Central memory CD4-positive, alpha-beta T cell (primary cell): ENCODE data around the gene AOPEP.

Experiments
- DNase-seq: peaks from one replicate; pipeline ENCODE4 v3.0.0; 2022

Gene AOPEP

GRCh38 chr9:95074632-95075031 is 348.1 kb downstream of the AOPEP start:
- no peak for DNase-seq

GRCh38 chr9:95075700-95076099 is 349.2 kb downstream of the AOPEP start:
- no peak for DNase-seq

- DNase-seq = no peak
These were observed 350.2 kb downstream of the AOPEP start for GRCh38 chr9:95076696-95077052.

GRCh38 chr9:95077053-95077765 is 350.7 kb downstream of the AOPEP start:
- DNase-seq = no peak

GRCh38 chr9:95077766-95078370 is 351.4 kb downstream of the AOPEP start:
- DNase-seq = no peak

GRCh38 chr9:95078511-95078910 is 352.0 kb downstream of the AOPEP start:
- DNase-seq = no peak

- DNase-seq = no peak
These were observed 352.4 kb downstream of the AOPEP start for GRCh38 chr9:95078939-95079338.

GRCh38 chr9:95079461-95079860 is 353.0 kb downstream of the AOPEP start:
- no peak for DNase-seq

GRCh38 chr9:95080961-95081647 is 354.6 kb downstream of the AOPEP start:
- DNase-seq = no peak

GRCh38 chr9:95081998-95082397 is 355.5 kb downstream of the AOPEP start:
- no peak for DNase-seq

- no peak for DNase-seq
These were observed 356.0 kb downstream of the AOPEP start for GRCh38 chr9:95082401-95083084.

GRCh38 chr9:95083086-95083768 is 356.7 kb downstream of the AOPEP start:
- no peak for DNase-seq

GRCh38 chr9:95084254-95084934 is 357.9 kb downstream of the AOPEP start:
- DNase-seq = no peak

- DNase-seq = no peak
These were observed 358.7 kb downstream of the AOPEP start for GRCh38 chr9:95085036-95085770.

GRCh38 chr9:95085861-95086563 is 359.5 kb downstream of the AOPEP start:
- DNase-seq = no peak

GRCh38 chr9:95086564-95086955 is 360.1 kb downstream of the AOPEP start:
- DNase-seq = no peak

GRCh38 chr9:95087659-95088242 is 361.3 kb downstream of the AOPEP start:
- no peak for DNase-seq

- no peak for DNase-seq
These were observed 362.1 kb downstream of the AOPEP start for GRCh38 chr9:95088421-95089161.

- DNase-seq = no peak
These were observed 362.9 kb downstream of the AOPEP start for GRCh38 chr9:95089257-95090022.
